Liver (tissue), 9 donors: ENCODE data around the gene SEMA5A. TPM values are rescaled to one million over a fixed set of nuclear protein-coding genes. Genes with fewer than 3 reads are reported as not detected.

Experiments
- DNase-seq: peaks from one replicate; pipeline ENCODE4 v3.0.0-alpha.2; 2017; ENCODE audit warnings: low spot score
- H3K27ac ChIP-seq, 2 donors: one replicate each; pipeline ENCODE4 v1.7.0; 2013; ENCODE audit warnings: inconsistent platforms in 2 of 2, low read length in 2 of 2, control low read depth in 1 of 2, low read depth in 1 of 2, mild to moderate bottlenecking in 1 of 2
- H3K27me3 ChIP-seq, 4 donors: one replicate each; pipeline versions ENCODE4 v1.6.1 to v1.7.0; 2013; ENCODE audit warnings: low read length in 3 of 4, inconsistent platforms in 1 of 4, mild to moderate bottlenecking in 1 of 4, moderate library complexity in 1 of 4; ENCODE audit not compliant: control insufficient read depth in 4 of 4, insufficient read depth in 4 of 4
- H3K36me3 ChIP-seq, 4 donors: one replicate each; pipeline versions ENCODE4 v1.6.1 to v1.7.0; 2013; ENCODE audit warnings: low read length in 3 of 4, mild to moderate bottlenecking in 3 of 4, low read depth in 1 of 4, moderate library complexity in 1 of 4; ENCODE audit not compliant: control insufficient read depth in 4 of 4, insufficient read depth in 3 of 4
- H3K4me1 ChIP-seq, 4 donors: one replicate each; pipeline versions ENCODE4 v1.6.1 to v1.7.0; 2013; ENCODE audit warnings: low read length in 3 of 4, mild to moderate bottlenecking in 3 of 4, moderate library complexity in 1 of 4; ENCODE audit not compliant: control insufficient read depth in 4 of 4, insufficient read depth in 4 of 4
- H3K4me3 ChIP-seq, 3 donors: one replicate each; pipeline versions ENCODE4 v1.6.1 to v1.7.0; 2013; ENCODE audit warnings: low read length in 3 of 3, control low read depth in 1 of 3, low read depth in 1 of 3, mild to moderate bottlenecking in 1 of 3
- H3K9ac ChIP-seq, 2 donors: one replicate each; pipeline ENCODE4 v1.7.0; 2013; ENCODE audit warnings: low read length in 2 of 2, mild to moderate bottlenecking in 2 of 2, moderate library complexity in 2 of 2, control low read depth in 1 of 2, low read depth in 1 of 2
- H3K9me3 ChIP-seq, 4 donors: one replicate each; pipeline versions ENCODE4 v1.6.1 to v1.7.0; 2013; ENCODE audit warnings: low read length in 3 of 4; ENCODE audit not compliant: control insufficient read depth in 4 of 4
- CTCF ChIP-seq: fragments of 150-350 bp; IDR thresholded peaks from 2 replicates; pipeline ENCODE4 v1.5.1; 2017; ENCODE audit warnings: improper control_type of control experiment, low read depth, low read length; ENCODE audit not compliant: missing input control
- EGR1 ChIP-seq, 2 donors: IDR thresholded peaks; 2 replicates each; pipeline ENCODE4 v1.6.1; 2016 to 2018; ENCODE audit warnings: antibody characterized with exemption in 2 of 2, low read depth in 2 of 2
- FOXA1 ChIP-seq: IDR thresholded peaks from 2 replicates; pipeline ENCODE4 v1.6.1; 2016; ENCODE audit warnings: antibody characterized with exemption
- FOXA2 ChIP-seq: IDR thresholded peaks from 2 replicates; pipeline ENCODE4 v1.6.1; 2016; ENCODE audit warnings: antibody characterized with exemption
- GABPA ChIP-seq, 2 donors: IDR thresholded peaks in 1 of 2; conservative IDR thresholded peaks in 1 of 2; 2 replicates each; pipeline ENCODE4 v1.6.1; 2016; ENCODE audit warnings: antibody characterized with exemption in 2 of 2, mild to moderate bottlenecking in 1 of 2, moderate library complexity in 1 of 2
- HNF4A ChIP-seq, 2 donors: conservative IDR thresholded peaks; 2 replicates each; pipeline ENCODE4 v1.6.1; 2016; ENCODE audit warnings: antibody characterized with exemption in 2 of 2, mild to moderate bottlenecking in 2 of 2
- HNF4G ChIP-seq: IDR thresholded peaks from 2 replicates; pipeline ENCODE4 v1.6.1; 2016; ENCODE audit warnings: antibody characterized with exemption
- JUND ChIP-seq, 2 donors: IDR thresholded peaks; 2 replicates each; pipeline ENCODE4 v1.6.1; 2016; ENCODE audit warnings: antibody characterized with exemption in 2 of 2
- NR2F2 ChIP-seq: IDR thresholded peaks from 2 replicates; pipeline ENCODE4 v1.6.1; 2016; ENCODE audit warnings: antibody characterized with exemption
- RAD21 ChIP-seq, 2 donors: IDR thresholded peaks; 2 replicates each; pipeline ENCODE4 v1.6.1; 2016; ENCODE audit warnings: antibody characterized with exemption in 2 of 2, mild to moderate bottlenecking in 2 of 2
- REST ChIP-seq: IDR thresholded peaks from 2 replicates; pipeline ENCODE4 v1.6.1; 2016; ENCODE audit warnings: antibody characterized with exemption, mild to moderate bottlenecking
- RXRA ChIP-seq, 2 donors: IDR thresholded peaks; 2 replicates each; pipeline ENCODE4 v1.6.1; 2017 to 2018; ENCODE audit warnings: antibody characterized with exemption in 2 of 2, mild to moderate bottlenecking in 1 of 2
- SP1 ChIP-seq: IDR thresholded peaks from 2 replicates; pipeline ENCODE4 v1.6.1; 2018; ENCODE audit warnings: antibody characterized with exemption, mild to moderate bottlenecking
- TAF1 ChIP-seq: conservative IDR thresholded peaks from 2 replicates; pipeline ENCODE4 v1.6.1; 2016; ENCODE audit warnings: antibody characterized with exemption, mild to moderate bottlenecking
- YY1 ChIP-seq: IDR thresholded peaks from 2 replicates; pipeline ENCODE4 v1.6.1; 2016; ENCODE audit warnings: antibody characterized with exemption, mild to moderate bottlenecking
- WGBS: extraction: QIAGEN DNeasy Blood & Tissue Kit; methylation state at CpG from one replicate; pipeline ENCODE4 v1.1.7; 2013; 5-methylcytosine and 5-hydroxymethylcytosine counted together
- polyA plus RNA-seq, 2 donors: library from polyadenylated mRNA; stranded (reverse) in 1 of 2; unstranded in 1 of 2; fragments of 200-250 nt in 1 of 2; fragments of >200 nt in 1 of 2; fragmentation: Nextera tagmentation in 1 of 2; extraction: Ambion mirVana in 1 of 2; gene quantifications; one replicate each; pipeline versions ENCODE4 v1.2.1 to v1.2.3, GENCODE V29; 2013 to 2015
- total RNA-seq, 2 donors: library from RNA; depleted of rRNA; stranded (reverse); fragments of >200 nt; gene quantifications; one replicate each; pipeline ENCODE4 v1.2.3, GENCODE V29; 2014
- TF ChIP-seq, protein P1 (sequence below): IDR thresholded peaks from 2 replicates; pipeline ENCODE4 v1.6.1; 2016; ENCODE audit warnings: antibody characterized with exemption
- TF ChIP-seq, protein P2 (sequence below): IDR thresholded peaks from 2 replicates; pipeline ENCODE4 v1.6.1; 2016; ENCODE audit warnings: antibody characterized with exemption
- TF ChIP-seq, protein P3 (sequence below): IDR thresholded peaks from 2 replicates; pipeline ENCODE4 v1.6.1; 2016; ENCODE audit warnings: antibody characterized with exemption
- donor health status: healthy.
- donor health status: healthy.
- donor health status: healthy.
- donor health status: healthy.
- donor health status: healthy.

Gene SEMA5A
- total and polyA plus RNA-seq, 4 donors = 1.1 to 5.8 (median 3.2) TPM

GRCh38 chr5:9148242-9148641 lies 397.6 kb downstream of the SEMA5A start:
- H3K4me3 ChIP-seq = no peak overlapping the region
- H3K9ac ChIP-seq = no peak overlapping the region
- DNase-seq = no peak
- 85% methylated on average over 4 of the region's 4 CpGs for WGBS
- peaks cover 0 to 4% (median 0%) of the 10 kb centered on the region in 4 donors for H3K36me3 ChIP-seq
- no peak overlapping the region for H3K27ac ChIP-seq
- no peaks in the 10 kb centered on the region for H3K9me3 ChIP-seq
- no peaks in the 10 kb centered on the region for H3K27me3 ChIP-seq
- H3K4me1 ChIP-seq = no peaks in the 10 kb centered on the region
- TF ChIP-seq, protein P1, sequence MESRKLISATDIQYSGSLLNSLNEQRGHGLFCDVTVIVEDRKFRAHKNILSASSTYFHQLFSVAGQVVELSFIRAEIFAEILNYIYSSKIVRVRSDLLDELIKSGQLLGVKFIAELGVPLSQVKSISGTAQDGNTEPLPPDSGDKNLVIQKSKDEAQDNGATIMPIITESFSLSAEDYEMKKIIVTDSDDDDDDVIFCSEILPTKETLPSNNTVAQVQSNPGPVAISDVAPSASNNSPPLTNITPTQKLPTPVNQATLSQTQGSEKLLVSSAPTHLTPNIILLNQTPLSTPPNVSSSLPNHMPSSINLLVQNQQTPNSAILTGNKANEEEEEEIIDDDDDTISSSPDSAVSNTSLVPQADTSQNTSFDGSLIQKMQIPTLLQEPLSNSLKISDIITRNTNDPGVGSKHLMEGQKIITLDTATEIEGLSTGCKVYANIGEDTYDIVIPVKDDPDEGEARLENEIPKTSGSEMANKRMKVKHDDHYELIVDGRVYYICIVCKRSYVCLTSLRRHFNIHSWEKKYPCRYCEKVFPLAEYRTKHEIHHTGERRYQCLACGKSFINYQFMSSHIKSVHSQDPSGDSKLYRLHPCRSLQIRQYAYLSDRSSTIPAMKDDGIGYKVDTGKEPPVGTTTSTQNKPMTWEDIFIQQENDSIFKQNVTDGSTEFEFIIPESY = no peak
- TF ChIP-seq REST (no peak), CTCF (no peak), RAD21 (IDR thresholded peaks at IDR 0.05) (no peak), JUND (IDR thresholded peaks at IDR 0.05) (no peak), GABPA (IDR thresholded peaks at IDR 0.05 in 1 of 2, conservative IDR thresholded peaks at IDR 0.05 in 1 of 2) (no peak), HNF4G (no peak), EGR1 (IDR thresholded peaks at IDR 0.05; ENCODE audit: low read depth in 2 of 2) (no peak), FOXA2 (no peak), SP1 (no peak), YY1 (no peak), FOXA1 (no peak)
- TF ChIP-seq, protein P2, sequence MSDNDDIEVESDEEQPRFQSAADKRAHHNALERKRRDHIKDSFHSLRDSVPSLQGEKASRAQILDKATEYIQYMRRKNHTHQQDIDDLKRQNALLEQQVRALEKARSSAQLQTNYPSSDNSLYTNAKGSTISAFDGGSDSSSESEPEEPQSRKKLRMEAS = no peak

- Histone ChIP-seq H3K27ac (no peak overlapping the region), H3K36me3 (peaks cover 0 to 10% (median 3%) of the 10 kb centered on the region in 4 donors), H3K9ac (no peak overlapping the region), H3K9me3 (no peaks in the 10 kb centered on the region), H3K4me1 (no peaks in the 10 kb centered on the region), H3K4me3 (no peak overlapping the region), H3K27me3 (no peaks in the 10 kb centered on the region)
- WGBS = 82% methylated on average over 5 of the region's 5 CpGs
- DNase-seq = no peak
- TF ChIP-seq FOXA2 (no peak), HNF4A (conservative IDR thresholded peaks at IDR 0.05) (no peak), YY1 (no peak), RAD21 (IDR thresholded peaks at IDR 0.05) (no peak), SP1 (no peak), RXRA (IDR thresholded peaks at IDR 0.05) (no peak), JUND (IDR thresholded peaks at IDR 0.05) (no peak), EGR1 (IDR thresholded peaks at IDR 0.05; ENCODE audit: low read depth in 2 of 2) (no peak), HNF4G (no peak), NR2F2 (no peak), CTCF (no peak), FOXA1 (no peak), TAF1 (no peak), GABPA (IDR thresholded peaks at IDR 0.05 in 1 of 2, conservative IDR thresholded peaks at IDR 0.05 in 1 of 2) (no peak)
- TF ChIP-seq, protein P3, sequence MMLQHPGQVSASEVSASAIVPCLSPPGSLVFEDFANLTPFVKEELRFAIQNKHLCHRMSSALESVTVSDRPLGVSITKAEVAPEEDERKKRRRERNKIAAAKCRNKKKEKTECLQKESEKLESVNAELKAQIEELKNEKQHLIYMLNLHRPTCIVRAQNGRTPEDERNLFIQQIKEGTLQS = no peak
These were observed 405.2 kb downstream of the SEMA5A start for GRCh38 chr5:9140711-9141110.
